ENCODE measurements around the gene TSPAN31. TPM values are rescaled to one million over a fixed set of nuclear protein-coding genes. Genes with fewer than 3 reads are reported as not detected.

Gene TSPAN31
- total and polyA plus RNA-seq, 9 of the 15 experiments (the other 6 are each of a cell fraction or from before 2014, with no cell fraction given): 11.3 to 26.4 (median 14.3) TPM

GRCh38 chr12:57782608-57783465 lies 38.0 kb downstream of the TSPAN31 start, which contains the start of gene TSFM (continued):
- TF ChIP-seq, protein P1, sequence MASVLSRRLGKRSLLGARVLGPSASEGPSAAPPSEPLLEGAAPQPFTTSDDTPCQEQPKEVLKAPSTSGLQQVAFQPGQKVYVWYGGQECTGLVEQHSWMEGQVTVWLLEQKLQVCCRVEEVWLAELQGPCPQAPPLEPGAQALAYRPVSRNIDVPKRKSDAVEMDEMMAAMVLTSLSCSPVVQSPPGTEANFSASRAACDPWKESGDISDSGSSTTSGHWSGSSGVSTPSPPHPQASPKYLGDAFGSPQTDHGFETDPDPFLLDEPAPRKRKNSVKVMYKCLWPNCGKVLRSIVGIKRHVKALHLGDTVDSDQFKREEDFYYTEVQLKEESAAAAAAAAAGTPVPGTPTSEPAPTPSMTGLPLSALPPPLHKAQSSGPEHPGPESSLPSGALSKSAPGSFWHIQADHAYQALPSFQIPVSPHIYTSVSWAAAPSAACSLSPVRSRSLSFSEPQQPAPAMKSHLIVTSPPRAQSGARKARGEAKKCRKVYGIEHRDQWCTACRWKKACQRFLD (CRISPR knock-in tag; IDR thresholded peaks at IDR 0.05): no peak
- no peak for TF ChIP-seq SETDB1 (IDR thresholded peaks at IDR 0.05; ENCODE audit: low read length)
- no peak for TF ChIP-seq ZNF165 (CRISPR knock-in tag; IDR thresholded peaks at IDR 0.05; ENCODE audit: borderline replicate concordance)
- TF ChIP-seq, protein P2, sequence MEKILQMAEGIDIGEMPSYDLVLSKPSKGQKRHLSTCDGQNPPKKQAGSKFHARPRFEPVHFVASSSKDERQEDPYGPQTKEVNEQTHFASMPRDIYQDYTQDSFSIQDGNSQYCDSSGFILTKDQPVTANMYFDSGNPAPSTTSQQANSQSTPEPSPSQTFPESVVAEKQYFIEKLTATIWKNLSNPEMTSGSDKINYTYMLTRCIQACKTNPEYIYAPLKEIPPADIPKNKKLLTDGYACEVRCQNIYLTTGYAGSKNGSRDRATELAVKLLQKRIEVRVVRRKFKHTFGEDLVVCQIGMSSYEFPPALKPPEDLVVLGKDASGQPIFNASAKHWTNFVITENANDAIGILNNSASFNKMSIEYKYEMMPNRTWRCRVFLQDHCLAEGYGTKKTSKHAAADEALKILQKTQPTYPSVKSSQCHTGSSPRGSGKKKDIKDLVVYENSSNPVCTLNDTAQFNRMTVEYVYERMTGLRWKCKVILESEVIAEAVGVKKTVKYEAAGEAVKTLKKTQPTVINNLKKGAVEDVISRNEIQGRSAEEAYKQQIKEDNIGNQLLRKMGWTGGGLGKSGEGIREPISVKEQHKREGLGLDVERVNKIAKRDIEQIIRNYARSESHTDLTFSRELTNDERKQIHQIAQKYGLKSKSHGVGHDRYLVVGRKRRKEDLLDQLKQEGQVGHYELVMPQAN (IDR thresholded peaks at IDR 0.05; ENCODE audit: borderline replicate concordance): peak; percentile 98
- 0 out of 2 replicates have a peak, but pooled peaks have one; percentile 32 for TF ChIP-seq ZNF584 (CRISPR knock-in tag; IDR thresholded peaks at IDR 0.05; ENCODE audit: low read depth)
- no peak for TF ChIP-seq SRSF1 (IDR thresholded peaks at IDR 0.05; ENCODE audit: low read depth, low read length)
- peak; percentile 59 for TF ChIP-seq FIP1L1 (IDR thresholded peaks at IDR 0.05; ENCODE audit: low read depth, low read length, poor library complexity, severe bottlenecking)
- TF ChIP-seq, protein P3, sequence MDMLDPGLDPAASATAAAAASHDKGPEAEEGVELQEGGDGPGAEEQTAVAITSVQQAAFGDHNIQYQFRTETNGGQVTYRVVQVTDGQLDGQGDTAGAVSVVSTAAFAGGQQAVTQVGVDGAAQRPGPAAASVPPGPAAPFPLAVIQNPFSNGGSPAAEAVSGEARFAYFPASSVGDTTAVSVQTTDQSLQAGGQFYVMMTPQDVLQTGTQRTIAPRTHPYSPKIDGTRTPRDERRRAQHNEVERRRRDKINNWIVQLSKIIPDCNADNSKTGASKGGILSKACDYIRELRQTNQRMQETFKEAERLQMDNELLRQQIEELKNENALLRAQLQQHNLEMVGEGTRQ (CRISPR knock-in tag; IDR thresholded peaks at IDR 0.05): no peak
- TF ChIP-seq RUNX1 (IDR thresholded peaks at IDR 0.05; ENCODE audit: low read depth): no peak
- TF ChIP-seq DLX4 (CRISPR knock-in tag; IDR thresholded peaks at IDR 0.05): no peak
- TF ChIP-seq SMARCB1 (IDR thresholded peaks at IDR 0.05; ENCODE audit: insufficient read length, low read depth): no peak
- TF ChIP-seq TARDBP (IDR thresholded peaks at IDR 0.05): peak; percentile 88; the same call in 1 of the 2 replicates
- TF ChIP-seq ZEB2 (IDR thresholded peaks at IDR 0.05): no peak
- TF ChIP-seq SP2 (IDR thresholded peaks at IDR 0.05; ENCODE audit: extremely low read depth, low read depth, low read length, poor library complexity, severe bottlenecking): peak; percentile 66
- TF ChIP-seq ASH1L (IDR thresholded peaks at IDR 0.05; ENCODE audit: borderline replicate concordance, low read depth, partially characterized antibody): no peak

Measured in K562 (cell line).